ENCODE data around the gene SLC24A1.

The SLC24A1 gene

GRCh38 chr15:65651831-65652749, 30.4 kb downstream of the SLC24A1 start:
- no peak for DNase-seq (ENCODE audit: low read depth)

DNA sequence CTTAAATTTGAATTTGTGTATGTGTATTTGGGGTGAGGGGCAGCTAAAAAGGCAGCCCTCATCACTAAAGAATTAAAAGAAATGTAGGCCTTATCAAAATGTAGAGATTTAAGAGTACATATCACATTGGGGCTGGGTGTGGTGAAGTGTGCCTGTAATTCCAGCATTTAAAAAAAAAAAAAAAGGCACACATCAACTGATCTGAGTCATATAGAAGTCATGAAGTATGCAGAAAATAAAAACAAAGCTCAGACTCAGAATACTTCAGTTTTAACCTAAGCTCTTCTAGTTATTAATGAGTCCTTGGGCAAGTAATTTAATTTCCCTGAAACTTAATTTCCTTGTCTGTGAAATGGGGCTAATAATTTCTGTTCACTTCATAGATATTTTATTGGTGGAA, 31.6 kb downstream of the SLC24A1 start:
- DNase-seq (ENCODE audit: low read depth), result no peak

GRCh38 chr15:65653801-65654521, 32.2 kb downstream of the SLC24A1 start:
- DNase-seq (ENCODE audit: low read depth), result no peak

DNA sequence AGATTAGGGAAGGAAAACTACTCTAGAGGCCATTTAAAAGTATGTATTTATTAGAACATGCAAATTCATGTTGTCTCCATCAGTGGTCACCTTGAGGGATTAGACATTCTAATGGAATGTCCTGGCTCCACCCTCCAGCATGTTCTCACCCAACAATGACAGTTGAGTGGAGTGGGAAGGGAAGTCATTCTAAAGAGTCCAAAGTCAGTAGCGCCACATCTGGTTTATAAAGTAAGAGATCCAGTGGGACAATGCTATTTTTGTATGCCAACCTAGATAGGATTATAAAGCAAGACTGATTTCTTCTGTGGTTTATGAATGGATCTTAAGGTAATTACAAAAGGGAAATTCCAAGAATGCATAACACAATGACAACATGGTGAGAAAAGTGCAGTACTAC, 33.3 kb downstream of the SLC24A1 start:
- DNase-seq (ENCODE audit: low read depth), result no peak

- DNase-seq (ENCODE audit: low read depth), result no peak
Measured at GRCh38 chr15:65655457-65655856, 33.7 kb downstream of the SLC24A1 start.

- DNase-seq (ENCODE audit: low read depth), result no peak
Measured at GRCh38 chr15:65659502-65660052, 37.8 kb downstream of the SLC24A1 start.

DNA sequence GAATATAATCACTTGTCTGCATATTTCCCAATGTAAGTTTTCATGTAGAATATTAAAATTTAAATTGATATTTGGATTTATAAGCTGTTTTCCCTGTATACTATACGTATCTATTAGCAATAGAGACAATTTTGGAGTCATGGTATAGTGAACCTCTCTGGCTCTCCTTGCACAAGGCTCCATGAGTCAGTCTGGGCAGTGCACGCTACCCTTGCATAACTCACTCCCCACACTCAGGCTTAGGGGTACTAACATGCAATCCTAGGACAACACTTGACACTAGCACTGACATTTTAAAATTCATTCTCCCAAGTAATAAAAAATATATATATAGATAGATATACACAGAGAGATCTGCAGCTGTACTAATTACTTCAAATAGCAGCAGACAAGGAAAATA, 39.2 kb downstream of the SLC24A1 start:
- no peak for DNase-seq (ENCODE audit: low read depth)

DNA sequence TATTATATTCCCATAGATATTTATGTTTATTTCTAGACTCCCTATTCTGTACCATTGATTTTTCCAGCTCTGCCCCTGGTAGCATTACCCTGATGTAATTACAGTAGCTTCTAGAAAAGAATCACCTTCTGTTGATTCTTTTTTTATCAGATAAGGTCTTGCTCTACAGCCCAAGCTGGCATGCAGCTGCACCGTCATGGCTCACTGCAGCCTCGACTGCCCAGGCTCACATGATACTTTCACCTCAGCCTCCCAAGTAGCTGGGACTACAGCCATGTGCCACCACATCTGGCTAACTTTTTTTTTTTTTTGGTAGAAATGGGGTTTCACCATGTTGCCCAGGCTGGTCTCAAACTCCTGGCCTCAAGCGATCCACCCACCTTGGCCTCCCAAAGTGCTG, 41.8 kb downstream of the SLC24A1 start:
- DNase-seq (ENCODE audit: low read depth), result no peak

- no peak for DNase-seq (ENCODE audit: low read depth)
Measured at GRCh38 chr15:65666257-65666656, 44.5 kb downstream of the SLC24A1 start.

GRCh38 chr15:65675551-65675950, 53.8 kb downstream of the SLC24A1 start:
- no peak for DNase-seq (ENCODE audit: low read depth)

GRCh38 chr15:65676123-65676522, 54.4 kb downstream of the SLC24A1 start:
- DNase-seq (ENCODE audit: low read depth), result no peak

GRCh38 chr15:65680544-65680943, 58.8 kb downstream of the SLC24A1 start:
- no peak for DNase-seq (ENCODE audit: low read depth)

- DNase-seq (ENCODE audit: low read depth), result no peak
Measured at GRCh38 chr15:65682404-65682911, 60.7 kb downstream of the SLC24A1 start.

DNA sequence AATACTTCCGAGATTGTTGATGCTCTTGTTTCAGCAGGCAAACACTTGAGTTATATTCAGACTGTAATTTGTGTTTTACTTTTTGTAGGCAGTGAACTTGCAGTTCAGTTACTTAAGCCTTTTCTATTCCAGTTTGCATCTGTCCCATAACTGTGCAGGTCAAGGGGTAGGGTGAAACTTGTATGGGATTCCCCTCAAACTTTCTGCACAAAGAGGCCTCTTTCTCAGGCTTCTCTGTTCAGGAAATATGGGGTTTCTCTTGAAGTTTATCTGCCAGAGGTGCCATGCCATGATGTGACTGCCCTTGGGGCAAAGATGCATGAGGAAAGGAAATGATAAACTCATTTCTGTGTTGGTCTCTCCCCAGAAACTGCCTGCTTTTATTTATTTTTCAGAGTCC, 66.7 kb downstream of the SLC24A1 start:
- no peak for DNase-seq (ENCODE audit: low read depth)

DNA sequence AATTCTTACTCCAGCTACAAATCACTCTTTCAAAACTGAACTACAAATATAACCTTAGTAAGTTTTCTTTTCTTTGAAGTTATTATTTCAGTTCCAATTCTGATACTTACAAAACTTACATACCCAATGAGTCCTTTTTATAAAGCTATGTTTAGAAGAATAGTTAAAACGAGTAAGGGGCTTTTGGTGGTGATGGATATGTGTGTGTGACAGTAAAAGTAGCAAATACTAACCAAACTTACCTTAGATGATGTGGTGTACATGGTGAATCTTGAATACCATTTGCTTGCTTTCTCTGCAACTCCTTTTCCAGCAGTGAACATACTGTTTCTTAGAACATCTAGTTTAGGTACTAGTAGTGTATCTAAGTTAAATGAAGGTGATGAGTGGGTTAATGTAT, 68.4 kb downstream of the SLC24A1 start:
- no peak for DNase-seq (ENCODE audit: low read depth)

DNA sequence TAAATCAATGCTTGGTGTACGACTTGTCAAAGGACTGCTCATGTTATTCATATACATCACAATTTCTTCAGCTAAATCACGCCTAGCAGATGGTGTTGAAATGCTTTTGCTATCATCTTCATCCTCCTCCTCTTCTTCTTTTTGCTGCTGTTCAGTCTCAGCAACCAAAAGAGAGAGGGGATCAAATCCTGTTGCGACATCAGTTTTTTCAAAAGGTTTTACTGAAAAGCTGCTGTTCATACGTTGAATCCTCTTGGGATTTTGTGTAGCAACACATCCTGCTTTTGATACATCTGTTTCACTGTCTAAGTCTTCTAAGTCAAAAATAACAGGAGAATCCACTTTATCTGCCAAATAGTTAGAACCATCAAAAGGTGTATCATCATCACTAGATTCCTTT, 69.0 kb downstream of the SLC24A1 start:
- DNase-seq (ENCODE audit: low read depth), result no peak

DNA sequence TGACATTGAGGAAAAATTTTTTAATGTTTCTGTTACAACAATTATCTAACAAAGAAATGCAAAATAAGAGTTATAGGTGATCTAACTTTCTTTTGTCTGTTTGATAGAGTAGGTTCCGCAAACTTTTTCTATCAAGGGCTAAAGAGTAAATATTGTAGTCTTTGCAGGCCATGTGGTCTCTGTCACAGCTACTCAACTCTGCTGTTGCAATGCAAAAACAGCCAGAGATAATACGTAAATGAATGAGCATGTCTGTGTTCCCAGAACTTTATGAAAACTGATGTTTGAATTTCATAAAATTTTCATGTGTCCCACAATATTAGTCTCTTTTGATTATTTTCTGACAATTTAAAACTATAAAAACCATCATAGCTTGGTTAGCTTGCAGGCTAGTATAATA, 73.3 kb downstream of the SLC24A1 start:
- no peak for DNase-seq (ENCODE audit: low read depth)

All from T-helper 22 cell (primary cell).